Lower lobe of right lung (tissue), 2 donors: ENCODE results near the gene ADAD2. TPM values are rescaled to one million over a fixed set of nuclear protein-coding genes. Genes with fewer than 3 reads are reported as not detected.
"Not testable (repeated sequence)": the region's sequence is repeated elsewhere in the genome, so short reads cannot be mapped to it uniquely, and the experiment has no call there.

Experiments used
- ATAC-seq, 2 donors: fragments of 200-7000 bp; cut with Tn5 transposase; one replicate each; pipeline ENCODE4 v1.9.1; 2020 to 2022; ENCODE audit warnings: mild to moderate bottlenecking in 2 of 2, moderate library complexity in 2 of 2
- DNase-seq: peaks from one replicate; pipeline ENCODE4 v3.0.0-alpha.2; 2020
- H3K27ac ChIP-seq: fragments of 200-600 bp; one replicate; pipeline ENCODE4 v1.8.0; 2022
- H3K27me3 ChIP-seq: fragments of 200-600 bp; one replicate; pipeline ENCODE4 v1.8.0; 2022; ENCODE audit warnings: low read depth
- H3K36me3 ChIP-seq: fragments of 200-600 bp; one replicate; pipeline ENCODE4 v1.8.0; 2022; ENCODE audit warnings: mild to moderate bottlenecking
- H3K4me1 ChIP-seq: fragments of 200-600 bp; one replicate; pipeline ENCODE4 v1.8.0; 2022
- H3K4me3 ChIP-seq: fragments of 200-600 bp; one replicate; pipeline ENCODE4 v1.8.0; 2022; ENCODE audit warnings: mild to moderate bottlenecking
- H3K9me3 ChIP-seq: fragments of 200-600 bp; one replicate; pipeline ENCODE4 v1.8.0; 2022
- CTCF ChIP-seq: fragments of 200-600 bp; IDR thresholded peaks from one replicate; pipeline ENCODE4 v1.8.0; 2022; ENCODE audit warnings: antibody characterized with exemption, mild to moderate bottlenecking
- intact Hi-C: fragments of 100-400 bp; cut with DNase I; formaldehyde crosslinking; loops from one replicate; pipeline ENCODE4 v1.11.0; 2022
- total RNA-seq: library from RNA; stranded (reverse); fragmentation: NEBNext Ultra II Directional; extraction: Animal tissue kit (Norgen Biotek cat#: 25700); gene quantifications from one replicate; pipeline ENCODE4 v1.2.1, GENCODE V29; 2021
- donor health status: DM: no; HTN: yes; CAD: no; lungs with severe emphysema.

Gene ADAD2
- total RNA-seq, 1 donor from 2014 or later: not detected

GRCh38 chr16:84215531-84215930, 24.6 kb downstream of the ADAD2 start:
- Histone ChIP-seq H3K9me3 (no peaks in the 10 kb centered on the region), H3K4me1 (no peaks in the 10 kb centered on the region), H3K27ac (no peak overlapping the region), H3K27me3 (no peaks in the 10 kb centered on the region), H3K4me3 (no peak overlapping the region), H3K36me3 (no peaks in the 10 kb centered on the region)
- TF ChIP-seq CTCF: no peak
- no peak for ATAC-seq
- intact Hi-C loops: no loop called here
- DNase-seq: no peak

GRCh38 chr16:84216144-84216543, 25.2 kb downstream of the ADAD2 start:
- H3K27ac ChIP-seq, intact Hi-C loops, H3K9me3 ChIP-seq, DNase-seq, H3K27me3 ChIP-seq, H3K4me1 ChIP-seq, ATAC-seq, H3K36me3 ChIP-seq, H3K4me3 ChIP-seq: not testable (repeated sequence)

- no peak for ATAC-seq
- no peaks in the 10 kb centered on the region for H3K36me3 ChIP-seq
- DNase-seq: no peak
- H3K27ac ChIP-seq: no peak overlapping the region
- intact Hi-C loops: no loop called here
- H3K4me1 ChIP-seq: no peaks in the 10 kb centered on the region
- TF ChIP-seq CTCF: no peak
- no peaks in the 10 kb centered on the region for H3K27me3 ChIP-seq
- no peaks in the 10 kb centered on the region for H3K9me3 ChIP-seq
- H3K4me3 ChIP-seq: no peak overlapping the region
These were observed 27.3 kb downstream of the ADAD2 start for GRCh38 chr16:84218176-84218823.

- TF ChIP-seq CTCF: no peak
- Histone ChIP-seq H3K27ac (no peak overlapping the region), H3K4me1 (no peaks in the 10 kb centered on the region), H3K9me3 (no peaks in the 10 kb centered on the region), H3K27me3 (no peaks in the 10 kb centered on the region), H3K4me3 (no peak overlapping the region), H3K36me3 (no peaks in the 10 kb centered on the region)
- intact Hi-C loops: no loop called here
- no peak for DNase-seq
- ATAC-seq: no peak
These were observed 28.0 kb downstream of the ADAD2 start for GRCh38 chr16:84218956-84219355.

GRCh38 chr16:84220851-84221250, 29.9 kb downstream of the ADAD2 start:
- no peak for TF ChIP-seq CTCF

GRCh38 chr16:84223456-84223855, 32.5 kb downstream of the ADAD2 start:
- peaks cover 6% of the 10 kb centered on the region for H3K4me1 ChIP-seq
- ATAC-seq: no peak
- no peak for TF ChIP-seq CTCF

More at GRCh38 chr16:84220851-84221250, 29.9 kb downstream of the ADAD2 start:
- DNase-seq (no peak), ATAC-seq (no peak)
- Histone ChIP-seq H3K27me3 (no peaks in the 10 kb centered on the region), H3K4me3 (no peak overlapping the region), H3K27ac (no peak overlapping the region), H3K36me3 (no peaks in the 10 kb centered on the region), H3K9me3 (no peaks in the 10 kb centered on the region), H3K4me1 (no peaks in the 10 kb centered on the region)
- intact Hi-C loops: no loop called here

More at GRCh38 chr16:84223456-84223855, 32.5 kb downstream of the ADAD2 start:
- H3K36me3 ChIP-seq: no peaks in the 10 kb centered on the region
- no peak for DNase-seq
- H3K4me3 ChIP-seq: no peak overlapping the region
- no peaks in the 10 kb centered on the region for H3K9me3 ChIP-seq
- no peak overlapping the region for H3K27ac ChIP-seq
- H3K27me3 ChIP-seq: no peaks in the 10 kb centered on the region
- intact Hi-C loops: no loop called here
